ENCODE data around the gene SLC25A20.

- TF ChIP-seq, protein P1, sequence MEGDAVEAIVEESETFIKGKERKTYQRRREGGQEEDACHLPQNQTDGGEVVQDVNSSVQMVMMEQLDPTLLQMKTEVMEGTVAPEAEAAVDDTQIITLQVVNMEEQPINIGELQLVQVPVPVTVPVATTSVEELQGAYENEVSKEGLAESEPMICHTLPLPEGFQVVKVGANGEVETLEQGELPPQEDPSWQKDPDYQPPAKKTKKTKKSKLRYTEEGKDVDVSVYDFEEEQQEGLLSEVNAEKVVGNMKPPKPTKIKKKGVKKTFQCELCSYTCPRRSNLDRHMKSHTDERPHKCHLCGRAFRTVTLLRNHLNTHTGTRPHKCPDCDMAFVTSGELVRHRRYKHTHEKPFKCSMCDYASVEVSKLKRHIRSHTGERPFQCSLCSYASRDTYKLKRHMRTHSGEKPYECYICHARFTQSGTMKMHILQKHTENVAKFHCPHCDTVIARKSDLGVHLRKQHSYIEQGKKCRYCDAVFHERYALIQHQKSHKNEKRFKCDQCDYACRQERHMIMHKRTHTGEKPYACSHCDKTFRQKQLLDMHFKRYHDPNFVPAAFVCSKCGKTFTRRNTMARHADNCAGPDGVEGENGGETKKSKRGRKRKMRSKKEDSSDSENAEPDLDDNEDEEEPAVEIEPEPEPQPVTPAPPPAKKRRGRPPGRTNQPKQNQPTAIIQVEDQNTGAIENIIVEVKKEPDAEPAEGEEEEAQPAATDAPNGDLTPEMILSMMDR (IDR thresholded peaks at IDR 0.05; ENCODE audit: low read depth, low read length, missing input control), result no peak
- TF ChIP-seq SP1 (IDR thresholded peaks at IDR 0.05), result no peak
- TF ChIP-seq MAX (IDR thresholded peaks at IDR 0.05), result no peak
- TF ChIP-seq FOXA1 (IDR thresholded peaks at IDR 0.05), result no peak
- no peak for TF ChIP-seq ATF3 (IDR thresholded peaks at IDR 0.05)
- TF ChIP-seq RXRA (IDR thresholded peaks at IDR 0.05), result no peak
- no peak for TF ChIP-seq HNF4A (conservative IDR thresholded peaks at IDR 0.05)
Measured at GRCh38 chr3:48811524-48811923, 87.2 kb downstream of the SLC25A20 start.
